ENCODE results near the gene EIPR1. TPM values are rescaled to one million over a fixed set of nuclear protein-coding genes. Genes with fewer than 3 reads are reported as not detected.

The EIPR1 gene
- total and polyA plus RNA-seq, 2 donors (not counting 1 experiment from before 2014, with no cell fraction given) = 22.3 to 23.9 TPM

DNA sequence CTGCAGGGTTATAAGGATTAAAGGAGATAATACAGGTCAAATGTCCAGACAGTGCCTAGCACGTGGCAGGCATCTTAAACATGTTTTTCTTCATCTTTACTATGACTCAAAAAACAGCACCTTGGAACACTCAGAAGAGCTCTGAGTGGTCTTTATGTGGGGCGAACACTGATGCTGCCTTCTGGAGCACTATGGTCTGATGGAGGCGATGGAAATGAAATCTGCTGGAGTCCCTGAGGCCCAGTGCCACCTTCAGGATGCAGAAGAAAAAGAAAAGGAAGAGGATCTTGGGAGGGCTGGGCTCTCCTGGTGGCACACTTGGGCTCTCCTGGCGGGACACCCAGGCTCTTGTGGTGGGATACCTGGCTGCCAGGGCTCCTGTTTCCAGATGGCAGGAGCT, 171.8 kb downstream of the EIPR1 start:
- H3K27ac ChIP-seq (ENCODE audit: insufficient read depth, low read length) = no peak overlapping the region
- no peaks in the 10 kb centered on the region for H3K27me3 ChIP-seq (ENCODE audit: control insufficient read depth, insufficient read depth, low read length)
- no peak overlapping the region for H2AFZ ChIP-seq (ENCODE audit: low read length)
- DNase-seq (ENCODE audit: low read depth in 2 of 2) = no peak
- H4K20me1 ChIP-seq (ENCODE audit: control insufficient read depth, extremely low read depth, insufficient read depth, low read length) = no peaks in the 10 kb centered on the region
- no peaks in the 10 kb centered on the region for H3K79me2 ChIP-seq (ENCODE audit: control insufficient read depth, insufficient read depth, low read length)
- no peaks in the 10 kb centered on the region for H3K36me3 ChIP-seq (ENCODE audit: control insufficient read depth, insufficient read depth, low read length)
- no peaks in the 10 kb centered on the region for H3K9me3 ChIP-seq (ENCODE audit: control insufficient read depth, insufficient read depth, low read depth, low read length)
- no peak overlapping the region for H3K4me2 ChIP-seq (ENCODE audit: extremely low read depth, insufficient read depth, low read length)
- no peak for TF ChIP-seq EZH2 (IDR thresholded peaks at IDR 0.05; ENCODE audit: low read length, missing control alignments)
- no peak for TF ChIP-seq CTCF (conservative IDR thresholded peaks at IDR 0.05 in 1 of 2, IDR thresholded peaks at IDR 0.05 in 1 of 2; ENCODE audit: low read depth in 1 of 2, low read length in 2 of 2)
- H3K4me1 ChIP-seq (ENCODE audit: control insufficient read depth, extremely low read depth, insufficient read depth, low read length) = no peaks in the 10 kb centered on the region
- H3K4me3 ChIP-seq (replicated peaks in 1 of 4; ENCODE audit: control extremely low read depth in 1 of 4, insufficient read depth in 1 of 4, low read depth in 3 of 4, low read length in 4 of 4) = no peak overlapping the region
- H3K9ac ChIP-seq (ENCODE audit: insufficient read depth, low read length) = no peak overlapping the region

DNA sequence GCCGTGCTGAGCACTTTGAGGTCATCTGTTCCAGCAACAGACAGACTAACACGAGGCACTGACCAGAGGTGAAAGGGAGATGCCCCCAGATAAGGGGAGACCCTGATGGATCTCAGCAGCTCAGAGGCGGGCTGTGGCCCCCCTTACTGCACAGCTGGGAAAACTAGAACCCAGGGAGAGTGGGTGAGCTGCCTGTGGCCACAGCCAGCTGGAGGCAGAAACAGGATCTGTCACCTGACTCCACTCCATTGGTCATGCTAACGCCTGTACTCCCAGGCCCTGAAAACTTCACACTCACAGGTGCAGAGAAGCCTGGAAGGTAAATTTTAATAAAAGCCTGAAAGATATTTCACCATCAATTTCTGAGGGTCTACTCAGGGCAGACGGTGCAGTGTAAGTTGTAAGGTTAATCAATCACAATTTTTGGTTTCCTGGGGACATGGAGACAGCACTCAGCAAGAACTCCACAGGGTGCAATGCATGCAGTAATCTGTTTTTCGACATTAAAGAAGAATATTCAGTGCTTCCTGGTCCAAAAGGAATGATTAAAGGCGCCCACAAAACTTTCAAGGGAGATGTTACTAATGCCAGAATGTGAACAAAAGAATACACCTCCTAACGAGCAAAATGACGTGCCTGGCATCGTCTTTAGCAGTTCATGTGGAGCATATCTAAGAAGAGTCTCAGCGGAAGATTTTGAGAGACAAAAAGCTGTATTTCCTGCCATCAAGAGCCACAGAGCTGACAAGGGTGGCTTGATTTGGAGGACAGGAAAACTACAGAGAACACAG, 173.4 kb downstream of the EIPR1 start:
- H3K4me2 ChIP-seq (ENCODE audit: extremely low read depth, insufficient read depth, low read length) = no peak overlapping the region
- H3K27ac ChIP-seq (ENCODE audit: insufficient read depth, low read length) = no peak overlapping the region
- H3K9ac ChIP-seq (ENCODE audit: insufficient read depth, low read length) = no peak overlapping the region
- DNase-seq (ENCODE audit: low read depth in 2 of 2) = no peak
- H3K4me3 ChIP-seq (replicated peaks in 1 of 4; ENCODE audit: control extremely low read depth in 1 of 4, insufficient read depth in 1 of 4, low read depth in 3 of 4, low read length in 4 of 4) = no peak overlapping the region
- H3K79me2 ChIP-seq (ENCODE audit: control insufficient read depth, insufficient read depth, low read length) = no peaks in the 10 kb centered on the region
- no peaks in the 10 kb centered on the region for H3K4me1 ChIP-seq (ENCODE audit: control insufficient read depth, extremely low read depth, insufficient read depth, low read length)
- H3K36me3 ChIP-seq (ENCODE audit: control insufficient read depth, insufficient read depth, low read length) = no peaks in the 10 kb centered on the region
- H2AFZ ChIP-seq (ENCODE audit: low read length) = no peak overlapping the region
- TF ChIP-seq EZH2 (IDR thresholded peaks at IDR 0.05; ENCODE audit: low read length, missing control alignments) = no peak
- TF ChIP-seq CTCF (conservative IDR thresholded peaks at IDR 0.05 in 1 of 2, IDR thresholded peaks at IDR 0.05 in 1 of 2; ENCODE audit: low read depth in 1 of 2, low read length in 2 of 2) = no peak
- H3K9me3 ChIP-seq (ENCODE audit: control insufficient read depth, insufficient read depth, low read depth, low read length) = no peaks in the 10 kb centered on the region
- no peaks in the 10 kb centered on the region for H4K20me1 ChIP-seq (ENCODE audit: control insufficient read depth, extremely low read depth, insufficient read depth, low read length)
- H3K27me3 ChIP-seq (ENCODE audit: control insufficient read depth, insufficient read depth, low read length) = no peaks in the 10 kb centered on the region

DNA sequence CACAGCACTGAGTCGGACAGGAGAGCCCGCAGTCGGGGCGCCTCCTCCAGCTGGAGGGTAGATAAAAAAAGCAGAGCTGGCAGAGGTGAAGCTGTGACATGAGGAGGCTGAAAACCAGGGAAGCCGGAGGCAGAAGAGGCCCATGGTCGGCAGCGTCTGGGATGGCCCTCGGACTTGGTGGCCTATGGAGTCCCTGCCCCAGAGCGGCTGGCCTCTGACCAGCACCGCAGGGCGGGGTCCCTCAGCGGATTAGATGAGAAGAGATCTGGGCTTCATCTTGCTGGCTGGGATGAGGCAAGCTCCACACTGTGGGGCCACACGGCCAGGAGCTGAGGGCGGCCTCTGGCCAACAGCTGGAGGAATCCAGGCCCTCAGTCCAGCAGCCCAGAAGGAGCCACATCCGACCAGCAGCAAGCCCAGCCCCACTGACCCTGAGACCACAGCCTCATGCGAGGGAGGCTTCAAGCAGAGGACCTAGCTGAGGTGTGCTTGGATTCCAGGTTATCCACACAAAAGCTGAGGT, 174.1 kb downstream of the EIPR1 start:
- no peak overlapping the region for H3K4me2 ChIP-seq (ENCODE audit: extremely low read depth, insufficient read depth, low read length)
- no peak for TF ChIP-seq CTCF (conservative IDR thresholded peaks at IDR 0.05 in 1 of 2, IDR thresholded peaks at IDR 0.05 in 1 of 2; ENCODE audit: low read depth in 1 of 2, low read length in 2 of 2)
- no peak for TF ChIP-seq EZH2 (IDR thresholded peaks at IDR 0.05; ENCODE audit: low read length, missing control alignments)
- no peak for DNase-seq (ENCODE audit: low read depth in 2 of 2)
- no peaks in the 10 kb centered on the region for H3K27me3 ChIP-seq (ENCODE audit: control insufficient read depth, insufficient read depth, low read length)
- H3K4me3 ChIP-seq (replicated peaks in 1 of 4; ENCODE audit: control extremely low read depth in 1 of 4, insufficient read depth in 1 of 4, low read depth in 3 of 4, low read length in 4 of 4) = no peak overlapping the region
- no peaks in the 10 kb centered on the region for H4K20me1 ChIP-seq (ENCODE audit: control insufficient read depth, extremely low read depth, insufficient read depth, low read length)
- H3K9ac ChIP-seq (ENCODE audit: insufficient read depth, low read length) = no peak overlapping the region
- H3K27ac ChIP-seq (ENCODE audit: insufficient read depth, low read length) = no peak overlapping the region
- H3K79me2 ChIP-seq (ENCODE audit: control insufficient read depth, insufficient read depth, low read length) = no peaks in the 10 kb centered on the region
- no peaks in the 10 kb centered on the region for H3K9me3 ChIP-seq (ENCODE audit: control insufficient read depth, insufficient read depth, low read depth, low read length)
- no peaks in the 10 kb centered on the region for H3K4me1 ChIP-seq (ENCODE audit: control insufficient read depth, extremely low read depth, insufficient read depth, low read length)
- H2AFZ ChIP-seq (ENCODE audit: low read length) = no peak overlapping the region
- H3K36me3 ChIP-seq (ENCODE audit: control insufficient read depth, insufficient read depth, low read length) = no peaks in the 10 kb centered on the region
